BJ (cell line): ENCODE data around the gene HSD11B2. TPM values are rescaled to one million over a fixed set of nuclear protein-coding genes. Genes with fewer than 3 reads are reported as not detected.

Experiments used
- CTCF ChIA-PET: fragments of 350-600 bp; formaldehyde crosslinking; extraction: SDS; loops from one replicate; lab custom pipeline; 2021; ENCODE audit warnings: antibody characterized with exemption, inconsistent platforms; lab: Yijun Ruan, JAX
- POLR2A ChIA-PET: fragments of 300-600 bp; sonication (Branson Sonifier 250); formaldehyde crosslinking; extraction: SDS; loops from one replicate; lab custom pipeline; 2021; ENCODE audit warnings: antibody characterized with exemption; lab: Charles Lee
- DNase-seq: peaks from one replicate; pipeline ENCODE4 v3.0.0-alpha.2; 2011; ENCODE audit warnings: low read depth
- H3K27me3 ChIP-seq: 2 replicates; pipeline ENCODE4 v1.6.0; 2011; ENCODE audit warnings: low read length; ENCODE audit not compliant: control insufficient read depth, insufficient read depth
- H3K36me3 ChIP-seq: 2 replicates; pipeline ENCODE4 v1.5.1; 2011; ENCODE audit warnings: low read length; ENCODE audit not compliant: control insufficient read depth, insufficient read depth
- H3K4me3 ChIP-seq: 2 replicates; pipeline ENCODE4 v1.5.1; 2011; ENCODE audit warnings: low read depth, mild to moderate bottlenecking, control low read depth, low read length
- polyA plus RNA-seq: library from polyadenylated mRNA; depleted of rRNA; stranded (reverse); fragments of >200 nt; gene quantifications from 2 replicates; pipeline ENCODE4 v1.2.3, GENCODE V29; 2011
- TF ChIP-seq, protein P1 (sequence below): IDR thresholded peaks from 2 replicates; pipeline ENCODE4 v1.5.1; 2011; ENCODE audit warnings: low read depth, mild to moderate bottlenecking, control low read depth, inconsistent platforms, low read length, moderate library complexity; ENCODE audit not compliant: insufficient read depth

HSD11B2 gene
- polyA plus RNA-seq, 1 experiment = 0.07 TPM

DNA sequence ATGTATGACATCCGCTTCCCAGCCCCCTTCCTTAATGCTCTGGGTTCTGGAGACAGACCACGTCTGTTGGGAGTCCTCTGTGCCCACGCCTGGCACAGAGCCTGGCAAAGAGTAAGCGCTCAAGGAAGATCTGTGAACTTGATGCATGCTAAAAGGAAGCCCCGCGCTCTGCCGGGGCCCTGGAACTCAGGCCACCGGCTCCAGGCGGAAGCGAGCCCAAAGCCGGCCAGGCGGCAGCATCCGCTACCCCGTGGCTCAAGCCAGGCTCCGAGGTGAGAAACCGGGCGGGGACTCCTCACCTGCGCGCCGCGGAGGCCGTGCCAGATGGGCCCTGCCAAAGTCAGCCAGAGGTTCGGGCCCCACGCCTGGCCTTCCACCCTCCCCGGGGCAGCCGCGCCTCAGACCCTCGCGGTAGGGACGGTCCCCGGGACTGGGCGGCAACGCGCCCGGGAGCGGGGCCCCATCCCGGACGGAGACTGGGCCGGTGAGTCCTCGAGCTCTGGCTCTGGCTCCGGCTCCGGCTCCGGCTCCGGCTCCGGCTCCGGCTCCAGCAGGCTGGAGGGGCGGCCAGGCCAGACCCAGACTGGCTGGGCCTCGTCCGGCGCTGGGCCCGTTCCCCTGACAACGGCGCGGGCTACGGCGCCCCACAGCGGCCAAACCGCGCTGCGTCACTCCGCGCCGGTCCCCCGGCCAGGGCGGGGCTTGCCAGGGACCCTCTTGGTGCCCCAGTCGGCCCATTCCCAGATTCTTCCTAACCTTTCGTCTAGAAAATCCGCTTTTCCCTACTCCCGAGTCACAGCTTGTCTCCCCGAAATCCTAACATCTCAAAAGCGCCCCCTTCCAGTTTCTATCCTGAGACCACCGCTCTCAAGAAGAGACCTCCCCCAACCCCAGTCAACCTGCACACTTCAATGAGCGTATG, 14.8 kb upstream of the HSD11B2 start, which contains the start of gene ZDHHC1:
Gene ZDHHC1 (minus strand): TSS at position 606 of the 922 bp plus-strand sequence. CDS start 8,702 bp downstream, outside the sequence.
- ChIA-PET CTCF (interaction anchor here (0.6 to 7.0 kb wide), 15 partner anchors 8 to 170 kb away, joined by 3 to 54 read pairs (median 4); partner anchors contain the start of genes ATP6V0D1 and TPPP3), POLR2A (no interaction called here)
- Histone ChIP-seq H3K27me3 (no peaks in the 10 kb centered on the region; the same call in 1 of the 2 replicates), H3K36me3 (no peaks in the 10 kb centered on the region), H3K4me3 (peak within 1 kb of the TSS; percentile 77)
- TF ChIP-seq, protein P1, sequence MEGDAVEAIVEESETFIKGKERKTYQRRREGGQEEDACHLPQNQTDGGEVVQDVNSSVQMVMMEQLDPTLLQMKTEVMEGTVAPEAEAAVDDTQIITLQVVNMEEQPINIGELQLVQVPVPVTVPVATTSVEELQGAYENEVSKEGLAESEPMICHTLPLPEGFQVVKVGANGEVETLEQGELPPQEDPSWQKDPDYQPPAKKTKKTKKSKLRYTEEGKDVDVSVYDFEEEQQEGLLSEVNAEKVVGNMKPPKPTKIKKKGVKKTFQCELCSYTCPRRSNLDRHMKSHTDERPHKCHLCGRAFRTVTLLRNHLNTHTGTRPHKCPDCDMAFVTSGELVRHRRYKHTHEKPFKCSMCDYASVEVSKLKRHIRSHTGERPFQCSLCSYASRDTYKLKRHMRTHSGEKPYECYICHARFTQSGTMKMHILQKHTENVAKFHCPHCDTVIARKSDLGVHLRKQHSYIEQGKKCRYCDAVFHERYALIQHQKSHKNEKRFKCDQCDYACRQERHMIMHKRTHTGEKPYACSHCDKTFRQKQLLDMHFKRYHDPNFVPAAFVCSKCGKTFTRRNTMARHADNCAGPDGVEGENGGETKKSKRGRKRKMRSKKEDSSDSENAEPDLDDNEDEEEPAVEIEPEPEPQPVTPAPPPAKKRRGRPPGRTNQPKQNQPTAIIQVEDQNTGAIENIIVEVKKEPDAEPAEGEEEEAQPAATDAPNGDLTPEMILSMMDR = 0 out of 2 replicates have a peak, but pooled peaks have one; percentile 27
- DNase-seq = no peak

DNA sequence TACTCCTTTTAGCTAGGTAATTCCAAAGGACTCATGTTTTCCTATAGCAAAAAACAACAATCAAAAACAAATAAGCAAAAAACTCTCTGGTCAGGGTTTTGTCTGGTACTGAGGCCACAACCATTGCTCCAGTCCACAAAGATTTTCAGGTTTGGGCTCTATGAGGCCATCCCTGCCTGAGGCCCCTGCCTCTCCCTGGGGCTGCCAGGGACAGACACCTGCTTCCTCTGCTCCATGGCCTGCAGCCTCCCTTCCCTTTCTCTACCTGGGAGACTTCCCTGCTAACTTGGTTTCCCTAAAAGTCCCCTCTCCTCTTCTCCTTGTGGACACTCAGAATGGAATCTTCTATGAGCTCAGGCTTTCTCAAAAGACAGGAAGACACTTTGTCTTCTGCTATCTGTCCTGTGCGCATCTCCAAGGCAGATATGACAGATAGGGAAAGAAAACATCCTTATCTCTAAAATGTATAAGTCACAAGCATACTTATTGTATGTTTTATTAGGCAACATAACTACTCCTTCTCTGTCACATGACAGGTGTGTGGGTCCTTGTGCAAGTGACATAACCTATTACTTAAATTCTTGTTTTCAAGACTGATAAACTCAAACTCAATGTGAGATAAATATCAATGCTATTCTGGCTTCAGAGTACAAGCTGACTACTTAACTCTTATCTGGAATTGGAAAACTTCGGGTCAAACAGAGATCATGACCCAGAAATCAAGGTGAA, 13.4 kb upstream of the HSD11B2 start:
- ChIA-PET CTCF (interaction anchor here (1.1 to 7.0 kb wide), 9 partner anchors 9 to 157 kb away, joined by 3 to 54 read pairs (median 5); partner anchors contain the start of gene ATP6V0D1), POLR2A (no interaction called here)
- TF ChIP-seq, protein P1 = no peak
- Histone ChIP-seq H3K4me3 (no peak overlapping the region), H3K36me3 (no peaks in the 10 kb centered on the region), H3K27me3 (no peaks in the 10 kb centered on the region; the same call in 1 of the 2 replicates)
- no peak for DNase-seq

DNA sequence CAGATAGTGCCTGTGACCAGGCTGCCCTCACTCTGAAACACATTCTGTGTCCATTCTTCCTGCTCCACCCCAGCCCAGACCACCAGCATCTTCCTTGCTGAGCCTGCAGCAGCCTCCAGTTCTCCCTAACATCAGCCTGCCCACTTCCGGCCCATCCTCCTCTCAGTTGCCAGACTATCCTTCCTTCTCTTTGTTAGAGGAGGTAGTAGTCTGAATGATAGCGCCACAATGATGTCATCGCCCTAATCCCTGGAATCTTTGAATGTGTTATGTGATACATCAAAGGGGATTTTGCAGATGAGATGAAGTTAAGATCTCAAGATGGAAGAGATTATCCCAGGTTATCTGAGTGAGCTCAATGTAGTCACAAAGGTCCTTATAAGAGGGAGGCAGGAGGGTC, 11.4 kb upstream of the HSD11B2 start:
- Histone ChIP-seq H3K27me3 (peaks cover 5% of the 10 kb centered on the region; the same call in 1 of the 2 replicates), H3K36me3 (no peaks in the 10 kb centered on the region), H3K4me3 (no peak overlapping the region)
- no peak for DNase-seq
- TF ChIP-seq, protein P1 = no peak
- ChIA-PET POLR2A (no interaction called here), CTCF (interaction anchor here (0.6 to 10.5 kb wide), 5 partner anchors 9 to 66 kb away, joined by 3 to 276 read pairs (median 3); no protein-coding TSS in a partner anchor)

DNA sequence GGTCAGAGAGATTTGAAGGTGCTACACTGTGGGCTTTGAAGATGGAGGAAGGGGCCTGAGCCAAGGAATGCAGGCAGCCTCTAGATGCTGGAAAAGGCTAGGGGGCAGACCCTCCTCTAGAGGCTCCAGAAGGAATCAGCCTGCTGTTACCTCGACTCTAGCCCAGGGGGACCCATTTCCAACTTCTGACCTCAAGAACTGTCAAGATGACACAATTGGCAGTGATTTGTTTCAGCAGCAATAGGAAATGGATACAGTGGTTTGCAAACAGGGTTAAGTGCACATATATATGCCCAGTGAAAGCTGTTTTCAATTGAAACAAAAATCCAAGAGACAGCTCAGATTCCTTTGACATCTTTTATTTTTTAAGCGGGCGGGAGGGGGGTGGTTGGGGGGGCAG, 11.0 kb upstream of the HSD11B2 start:
- CTCF ChIA-PET = interaction anchor here (0.6 to 10.5 kb wide), 5 partner anchors 8 to 159 kb away, joined by 3 to 276 read pairs (median 3); partner anchors contain the start of gene TPPP3
- POLR2A ChIA-PET = no interaction called here
- DNase-seq = no peak
- Histone ChIP-seq H3K36me3 (no peaks in the 10 kb centered on the region), H3K27me3 (peaks cover 7% of the 10 kb centered on the region), H3K4me3 (no peak overlapping the region)
- TF ChIP-seq, protein P1 = no peak
